HG03342 (cell line): ENCODE results near the gene EHD3.

Experiments used
- ATAC-seq: cut with Tn5 transposase; IDR thresholded peaks from one replicate; pipeline ENCODE4 v1.9.1; 2021; ENCODE audit warnings: mild to moderate bottlenecking, moderate library complexity; ENCODE audit not compliant: unreplicated experiment

Gene EHD3

DNA sequence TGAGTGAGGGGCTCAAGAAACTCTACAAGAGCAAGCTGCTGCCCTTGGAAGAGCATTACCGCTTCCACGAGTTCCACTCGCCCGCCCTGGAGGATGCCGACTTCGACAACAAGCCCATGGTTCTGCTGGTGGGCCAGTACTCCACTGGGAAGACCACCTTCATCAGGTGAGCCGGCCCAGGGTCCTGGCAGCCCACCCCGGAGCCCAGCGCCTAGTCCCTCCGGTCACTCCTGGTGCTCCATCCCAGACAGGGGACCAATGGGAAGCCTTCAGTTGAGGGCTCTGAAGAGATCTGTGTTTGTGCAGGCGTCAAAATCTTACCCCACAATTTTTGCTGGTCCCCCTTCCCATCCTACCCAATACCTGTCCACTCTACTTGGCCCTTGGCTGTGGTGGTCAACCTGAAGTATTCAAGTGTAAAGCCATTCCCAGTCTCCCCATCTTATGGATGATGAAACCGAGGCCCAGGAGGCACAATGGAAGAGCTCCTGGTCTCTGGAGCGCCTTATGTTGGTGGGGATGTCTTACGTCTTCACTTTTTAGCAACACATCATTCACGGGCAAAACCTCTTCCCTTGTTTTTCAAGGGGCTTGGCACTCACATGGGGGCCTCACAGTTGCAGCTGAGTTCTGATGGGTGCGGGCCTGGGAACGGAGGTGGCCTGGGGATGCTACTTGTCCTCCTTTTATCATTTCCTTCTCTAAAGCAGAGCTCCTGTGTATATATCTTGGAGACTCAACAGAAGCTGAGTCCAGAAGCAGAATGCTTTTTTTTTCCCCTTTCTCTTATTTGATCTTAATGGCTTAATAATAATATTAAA is 941 bp downstream of the EHD3 start:
- ATAC-seq: no peak

- no peak for ATAC-seq
These were observed 1.6 kb downstream of the EHD3 start for GRCh38 chr2:31235504-31235902.

DNA sequence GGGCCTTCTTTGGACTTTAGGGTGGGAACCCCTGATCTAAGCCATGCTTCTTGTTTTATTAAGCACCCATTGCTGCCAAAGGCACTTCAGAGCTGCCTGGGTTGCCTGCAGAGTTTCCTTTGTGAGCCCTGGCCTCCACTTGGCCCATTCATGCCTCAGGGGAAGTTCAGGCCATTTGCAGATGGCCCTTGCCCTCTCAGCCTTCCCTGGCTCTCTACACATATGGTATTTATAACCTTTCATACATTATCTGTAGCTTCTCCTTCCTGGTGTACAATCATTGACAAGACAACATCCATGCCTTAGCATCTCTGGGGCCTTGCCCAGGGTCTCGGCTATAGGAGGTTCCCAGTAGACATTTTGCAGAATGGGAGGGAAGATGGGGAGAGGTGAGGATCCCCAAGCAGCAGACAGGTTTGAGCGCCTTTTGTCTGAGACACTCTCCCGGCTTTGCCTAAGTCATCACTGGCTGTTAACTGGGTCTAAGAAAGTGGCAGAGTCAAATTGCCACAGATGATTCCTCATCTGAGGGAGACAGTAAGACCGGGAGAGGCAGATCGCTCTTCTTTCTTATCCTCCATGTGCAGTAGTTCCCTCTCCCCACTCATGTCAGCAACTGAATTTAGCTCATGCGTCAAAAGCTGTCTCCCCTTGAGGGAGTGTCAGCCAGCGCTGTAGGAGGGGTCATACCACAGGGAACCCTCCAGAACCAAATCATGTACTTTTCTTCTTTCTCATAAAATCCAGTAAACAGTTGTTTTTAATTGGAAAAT is 2.7 kb downstream of the EHD3 start:
- no peak for ATAC-seq

DNA sequence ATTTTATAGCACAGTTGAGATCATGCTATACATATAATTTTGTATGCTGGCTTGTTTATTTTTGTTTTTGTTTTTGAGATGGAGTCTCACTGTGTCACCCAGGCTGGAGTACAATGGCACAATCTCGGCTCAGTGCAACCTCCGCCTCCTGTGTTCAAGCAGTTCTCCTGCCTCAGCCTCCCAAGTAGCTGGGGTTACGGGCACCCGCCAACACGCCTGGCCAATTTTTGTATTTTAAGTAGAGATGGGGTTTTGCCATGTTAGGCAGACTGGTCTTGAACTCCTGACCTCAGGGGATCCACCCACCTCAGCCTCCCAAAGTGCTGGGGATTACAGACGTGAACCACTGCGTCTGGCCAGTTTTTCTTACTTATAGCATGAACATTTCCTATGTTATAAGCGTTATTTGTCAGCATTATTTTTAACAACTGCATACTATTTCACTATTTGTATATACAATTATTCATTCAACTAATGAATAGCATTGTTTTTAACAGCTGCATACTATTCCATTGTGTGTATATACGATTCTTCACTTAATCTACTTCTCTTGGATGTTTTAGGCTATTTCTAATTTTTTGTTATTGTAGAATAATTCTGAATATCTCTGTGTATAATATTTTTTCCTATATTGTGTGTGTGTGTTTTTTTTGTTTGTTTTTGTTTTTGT is 3.5 kb downstream of the EHD3 start:
- no peak for ATAC-seq

DNA sequence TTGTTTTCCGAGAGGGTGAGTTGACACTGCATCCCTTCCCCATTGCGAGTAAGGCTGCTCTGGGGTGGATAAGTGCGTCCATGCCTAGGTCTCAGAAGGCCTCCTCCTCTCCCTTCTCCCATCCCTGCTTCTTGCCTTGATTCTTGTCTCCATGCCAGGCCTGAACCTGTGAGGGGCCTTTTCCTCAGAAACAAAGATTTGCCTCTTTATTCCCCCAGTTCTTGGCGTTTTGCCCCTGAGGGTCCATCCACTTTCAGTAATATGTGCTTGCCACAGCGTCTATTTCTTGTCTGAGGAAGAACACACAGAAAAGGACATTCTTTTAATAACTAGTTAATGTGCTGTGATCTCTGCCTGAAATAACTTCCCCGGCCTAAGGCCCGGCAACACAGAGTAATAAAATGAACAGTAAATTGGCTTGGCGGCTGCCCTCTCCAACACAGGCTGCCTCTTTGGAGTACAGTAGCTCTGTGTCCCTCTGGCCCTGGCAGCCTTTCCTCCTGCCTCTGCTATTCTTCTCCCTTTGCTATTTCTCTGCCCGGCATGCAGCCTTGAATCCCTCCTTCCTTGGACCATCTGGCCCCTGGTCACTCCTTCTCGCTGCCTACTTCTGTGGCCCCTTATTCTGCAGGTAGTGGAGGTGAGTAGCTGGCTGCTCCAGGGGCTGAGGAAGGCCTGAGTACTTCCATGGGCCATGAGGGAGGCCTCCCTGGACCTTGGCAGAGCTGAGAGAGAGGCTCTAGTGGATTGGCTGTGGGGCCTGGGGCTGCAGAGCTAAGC is 4.4 kb downstream of the EHD3 start:
- no peak for ATAC-seq

GRCh38 chr2:31238906-31239592 is 5.1 kb downstream of the EHD3 start:
- ATAC-seq: no peak

DNA sequence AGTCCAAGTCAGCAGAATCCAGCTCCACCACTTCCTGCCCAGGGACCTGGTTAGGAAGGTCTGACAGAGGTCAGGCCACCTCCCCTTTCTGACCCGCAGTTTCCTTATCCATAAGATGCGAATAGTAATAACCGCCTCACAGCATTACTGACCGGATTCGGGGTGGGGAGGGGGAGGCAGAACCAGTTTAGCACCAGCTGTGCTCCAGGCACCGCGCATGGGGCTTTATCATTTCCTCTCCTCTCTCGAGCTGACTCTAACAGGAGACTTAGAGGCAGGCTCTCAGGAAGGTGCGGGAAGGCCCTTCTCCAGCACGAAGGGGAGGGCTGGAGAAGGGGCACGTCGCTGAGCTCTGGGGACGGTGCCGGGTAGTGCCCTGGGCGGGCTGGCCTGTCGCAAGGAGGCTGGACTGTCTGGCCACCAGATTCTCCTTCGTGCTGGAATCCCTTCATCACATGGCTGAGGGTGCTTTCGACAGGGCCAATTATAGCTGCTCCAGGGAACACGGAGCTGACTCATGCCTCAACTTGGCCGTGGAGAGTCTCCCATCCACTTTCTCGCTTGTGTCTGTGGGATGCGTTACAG is 5.7 kb downstream of the EHD3 start:
- ATAC-seq: no peak

GRCh38 chr2:31240381-31241365 is 6.7 kb downstream of the EHD3 start:
- ATAC-seq: no peak

DNA sequence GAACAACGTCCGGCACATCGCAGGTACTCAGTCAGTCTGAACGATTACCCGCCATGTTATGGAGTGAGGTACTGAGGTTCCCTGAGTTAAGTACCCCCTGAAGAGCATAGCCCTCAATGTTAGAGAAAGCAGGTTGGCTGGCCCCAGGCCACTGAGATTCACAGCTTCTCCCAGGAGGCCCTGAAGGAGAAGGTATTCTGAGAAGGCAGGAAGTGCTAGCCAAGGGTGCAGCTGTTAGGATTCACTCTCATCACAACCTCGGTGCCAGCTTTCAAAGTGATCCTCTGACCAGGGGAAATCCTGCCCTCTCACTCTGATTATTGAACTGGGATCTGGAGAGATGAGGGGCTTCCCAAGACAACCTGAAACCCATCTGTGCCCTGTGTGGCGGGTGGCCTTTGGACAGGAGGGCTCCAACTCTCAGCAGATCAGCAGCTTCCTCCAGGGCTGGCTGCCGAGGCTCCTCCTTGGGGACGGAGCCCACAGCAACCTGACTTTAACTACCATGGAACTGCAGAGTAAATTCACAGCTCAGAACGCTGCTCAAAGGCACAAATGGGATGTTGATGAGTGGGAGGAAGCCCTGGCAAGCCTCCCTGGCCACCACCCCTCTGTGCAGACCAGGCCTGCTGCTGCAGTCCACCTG is 7.8 kb downstream of the EHD3 start:
- ATAC-seq: no peak

GRCh38 chr2:31243053-31243452 is 9.1 kb downstream of the EHD3 start:
- no peak for ATAC-seq

DNA sequence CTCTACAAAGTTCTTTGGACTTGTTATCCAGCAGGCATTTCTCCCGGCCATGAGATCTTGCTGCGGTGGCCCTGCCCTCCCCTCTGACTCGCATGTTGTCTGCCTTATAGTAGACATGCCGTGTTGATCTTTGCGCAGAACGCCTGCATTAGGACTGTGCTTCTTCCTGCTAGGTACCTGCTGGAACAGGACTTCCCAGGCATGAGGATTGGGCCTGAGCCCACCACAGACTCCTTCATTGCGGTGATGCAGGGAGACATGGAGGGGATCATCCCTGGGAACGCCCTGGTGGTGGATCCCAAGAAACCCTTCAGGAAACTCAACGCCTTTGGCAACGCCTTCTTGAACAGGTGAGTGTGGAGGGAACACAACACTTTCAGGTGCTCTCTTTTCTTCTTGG is 10.1 kb downstream of the EHD3 start:
- no peak for ATAC-seq

DNA sequence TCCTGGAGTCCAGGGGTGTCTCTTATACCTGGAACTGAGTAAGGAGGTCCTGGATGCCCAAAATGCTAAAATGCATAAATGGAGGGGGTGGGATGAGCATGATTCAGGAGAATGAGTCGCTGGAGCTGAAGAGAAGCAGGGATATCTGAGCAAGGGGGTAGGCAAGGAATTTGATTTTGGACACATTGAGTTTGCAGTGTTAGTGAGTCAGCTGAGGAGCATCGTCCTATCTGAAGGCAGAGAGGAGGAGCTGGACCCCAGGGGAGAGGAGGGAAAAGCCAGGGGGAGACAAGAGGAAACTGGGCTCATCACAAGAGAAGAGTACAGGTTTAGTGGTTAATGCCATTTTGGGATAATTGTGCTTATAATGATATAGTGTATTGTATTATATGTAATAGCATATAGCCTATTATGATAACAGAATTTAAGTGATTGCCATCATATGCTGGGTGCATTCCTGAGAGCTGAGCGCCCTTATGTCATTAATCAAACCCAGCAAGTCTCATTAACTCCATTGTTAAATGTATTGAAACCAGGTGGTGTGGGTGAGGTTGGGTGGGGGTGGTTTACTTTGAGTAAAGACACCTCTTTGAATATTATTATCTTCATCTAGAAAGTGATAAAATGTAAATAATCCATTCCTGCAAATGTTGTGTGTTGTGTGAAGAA is 12.4 kb downstream of the EHD3 start:
- no peak for ATAC-seq

DNA sequence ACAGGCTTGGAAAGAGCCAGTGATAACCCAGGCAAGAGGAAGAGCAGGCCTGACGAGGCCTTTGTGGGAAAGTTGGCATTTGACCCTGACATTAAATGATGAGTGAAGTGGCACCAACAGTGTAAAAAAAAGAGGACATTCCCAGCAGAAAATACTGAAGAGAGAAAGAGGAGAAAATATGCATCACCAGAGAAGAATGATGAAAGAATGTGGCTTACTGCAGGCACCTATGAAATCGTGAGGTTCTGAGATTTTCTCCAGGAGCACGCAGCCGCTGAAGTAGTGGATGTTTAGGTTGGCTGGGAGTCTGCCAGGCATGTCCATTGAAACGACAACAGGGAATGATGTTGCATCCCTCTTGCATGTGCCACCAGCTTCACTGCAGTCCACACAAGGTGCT is 13.8 kb downstream of the EHD3 start:
- no peak for ATAC-seq

DNA sequence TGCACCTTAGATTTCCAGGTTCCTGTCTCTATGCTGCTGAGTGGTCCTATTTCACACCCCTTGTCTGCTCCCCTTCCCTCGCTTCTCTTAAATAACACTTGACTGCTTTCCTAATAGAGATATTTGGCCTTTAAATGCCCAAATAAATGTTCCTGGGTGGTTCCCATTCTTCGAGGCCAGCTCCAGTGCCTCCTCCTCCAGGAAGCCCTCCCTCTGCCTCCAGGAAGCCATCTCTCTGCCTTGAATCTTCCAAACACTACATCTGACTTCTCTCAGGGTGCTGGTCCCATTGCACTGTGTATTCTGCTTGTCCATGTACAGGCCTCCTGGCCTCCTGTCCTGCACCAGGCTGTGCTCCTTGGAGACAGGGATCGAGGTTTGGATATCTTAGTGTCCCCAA is 14.2 kb downstream of the EHD3 start:
- no peak for ATAC-seq

GRCh38 chr2:31249009-31249690 is 15.2 kb downstream of the EHD3 start:
- ATAC-seq: no peak

- ATAC-seq: no peak
These were observed 17.1 kb downstream of the EHD3 start for GRCh38 chr2:31251018-31251417.

GRCh38 chr2:31251851-31252250 is 17.9 kb downstream of the EHD3 start:
- no peak for ATAC-seq
